Spleen (tissue), 7 donors: ENCODE data around the gene LNX1.

Source experiments
- CTCF ChIP-seq, 11 experiments: fragments of 200-600 bp in 7 of 11; fragments of 450-650 bp in 4 of 11; sonication (generic) in 4 of 11; IDR thresholded peaks in 8 of 11; conservative IDR thresholded peaks in 3 of 11; 1 replicate in 7 of 11; 2 replicates in 4 of 11; pipeline versions ENCODE4 v1.4.0 to v1.8.0; 2016 to 2021; ENCODE audit warnings: antibody characterized with exemption in 11 of 11, inconsistent platforms in 4 of 11, mild to moderate bottlenecking in 1 of 11
- POLR2A ChIP-seq, 3 donors: fragments of 450-650 bp; IDR thresholded peaks; one replicate each; pipeline ENCODE4 v1.5.1; 2017; ENCODE audit warnings: antibody characterized with exemption in 3 of 3, mild to moderate bottlenecking in 1 of 3
- donor health status: DM: no; HTN: no; CAD: no; lungs with moderate emphysema.
- donor health status: DM: no; HTN: no; CAD: no.
- donor health status: DM: no; HTN: no; CAD: no.

DNA sequence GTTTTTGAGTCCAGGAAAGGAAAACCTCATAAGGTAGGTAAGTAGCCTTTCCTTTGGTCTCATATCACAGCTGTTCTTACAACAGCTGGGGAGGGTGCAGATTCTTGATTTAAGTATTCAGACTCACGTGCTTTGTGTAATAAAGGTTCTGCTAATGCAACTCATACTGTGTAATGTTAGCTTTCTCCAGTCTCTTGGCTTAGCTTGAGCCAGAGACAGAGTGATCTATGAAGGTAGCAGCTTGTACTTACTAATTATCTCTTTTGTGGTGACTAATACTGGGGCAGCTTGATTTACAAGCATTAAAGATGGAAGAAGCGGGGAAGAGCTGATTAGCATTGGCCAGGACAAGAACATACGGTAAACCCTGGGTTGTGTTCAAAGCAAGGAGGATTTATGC, 80.3 kb downstream of the LNX1 start:
- TF ChIP-seq POLR2A (IDR thresholded peaks at IDR 0.05) (no peak), CTCF (IDR thresholded peaks at IDR 0.05 in 8 of 11, conservative IDR thresholded peaks at IDR 0.05 in 3 of 11) (no peak)
